Measurements from ENCODE around the gene PTOV1. TPM values are rescaled to one million over a fixed set of nuclear protein-coding genes. Genes with fewer than 3 reads are reported as not detected.

The PTOV1 gene
- total and polyA plus RNA-seq, 2 of the 13 experiments (the other 11 are each of a cell fraction or from before 2014, with no cell fraction given) = 63.5 to 68.5 TPM

GRCh38 chr19:49866933-49867782 lies 16.2 kb downstream of the PTOV1 start, which contains the start of gene PNKP (continued):
- TF ChIP-seq LRRFIP1 (CRISPR knock-in tag; conservative IDR thresholded peaks at IDR 0.05) = no peak
- 0 out of 2 replicates have a peak, but pooled peaks have one; percentile 53 for TF ChIP-seq ZNF235 (CRISPR knock-in tag; IDR thresholded peaks at IDR 0.05; ENCODE audit: borderline replicate concordance)
- no peak for TF ChIP-seq JARID2 (CRISPR knock-in tag; IDR thresholded peaks at IDR 0.05; ENCODE audit: insufficient replicate concordance)
- no peak for TF ChIP-seq MATR3 (CRISPR knock-in tag; IDR thresholded peaks at IDR 0.05)
- no peak for TF ChIP-seq ZNF292 (CRISPR knock-in tag; IDR thresholded peaks at IDR 0.05; ENCODE audit: borderline replicate concordance, low read depth)
- no peak for TF ChIP-seq NCOA1 (CRISPR knock-in tag; IDR thresholded peaks at IDR 0.05)
- TF ChIP-seq ZNF33A (CRISPR knock-in tag; IDR thresholded peaks at IDR 0.05; ENCODE audit: borderline replicate concordance) = no peak
- no peak; the same call in 1 of the 2 replicates for TF ChIP-seq JUNB (CRISPR knock-in tag; IDR thresholded peaks at IDR 0.05; ENCODE audit: borderline replicate concordance)
- peak; percentile 99 for TF ChIP-seq ARID4A (CRISPR knock-in tag; IDR thresholded peaks at IDR 0.05; ENCODE audit: borderline replicate concordance)
- peak; percentile 92; the same call in 1 of the 2 replicates for TF ChIP-seq ZNF772 (CRISPR knock-in tag; IDR thresholded peaks at IDR 0.05)
- TF ChIP-seq CCDC6 (CRISPR knock-in tag; IDR thresholded peaks at IDR 0.05) = peak; percentile 84; the same call in 1 of the 2 replicates
- TF ChIP-seq KLF13 (CRISPR knock-in tag; IDR thresholded peaks at IDR 0.05) = no peak
- peak; percentile 83; the same call in 1 of the 2 replicates for TF ChIP-seq ARNT2 (CRISPR knock-in tag; IDR thresholded peaks at IDR 0.05; ENCODE audit: low read depth)
- peak; percentile 92 for TF ChIP-seq SPEN (CRISPR knock-in tag; IDR thresholded peaks at IDR 0.05; ENCODE audit: low read depth)
- no peak for TF ChIP-seq DNMT1 (CRISPR knock-in tag; IDR thresholded peaks at IDR 0.05)
- TF ChIP-seq HNRNPK (IDR thresholded peaks at IDR 0.05; ENCODE audit: low read depth, low read length, poor library complexity, severe bottlenecking) = peak; percentile 32
- TF ChIP-seq BCL6 (CRISPR knock-in tag; IDR thresholded peaks at IDR 0.05) = peak; percentile 52
- TF ChIP-seq IRF1 (CRISPR knock-in tag; IDR thresholded peaks at IDR 0.05; ENCODE audit: low read depth) = no peak
- TF ChIP-seq NFATC3 (CRISPR knock-in tag; IDR thresholded peaks at IDR 0.05) = no peak
- TF ChIP-seq AHR (CRISPR knock-in tag; IDR thresholded peaks at IDR 0.05) = peak; percentile 56; the same call in 1 of the 2 replicates
- TF ChIP-seq SP140L (CRISPR knock-in tag; IDR thresholded peaks at IDR 0.05; ENCODE audit: borderline replicate concordance) = no peak
- no peak for TF ChIP-seq NR1H2 (CRISPR knock-in tag; IDR thresholded peaks at IDR 0.05; ENCODE audit: borderline replicate concordance, low read depth)

Measured in HepG2 (cell line).